GM23338 (cell line): Measurements from ENCODE around the gene DCAF12. TPM values are rescaled to one million over a fixed set of nuclear protein-coding genes. Genes with fewer than 3 reads are reported as not detected.

Experiments
- CREB1 ChIP-seq: fragments of 250-450 bp; sonication (Bioruptor Pico); IDR thresholded peaks from 2 replicates; pipeline ENCODE4 v1.5.0; 2020; ENCODE audit warnings: low read depth, mild to moderate bottlenecking, moderate library complexity
- EZH2phosphoT487 ChIP-seq: fragments of 200-600 bp; sonication (generic); IDR thresholded peaks from one replicate; pipeline ENCODE4 v1.8.1; 2018; ENCODE audit warnings: antibody characterized with exemption; ENCODE audit not compliant: unreplicated experiment
- NANOG ChIP-seq: IDR thresholded peaks from 2 replicates; pipeline ENCODE4 v1.6.1; 2016; ENCODE audit warnings: antibody characterized with exemption, borderline replicate concordance
- POLR2AphosphoS5 ChIP-seq: IDR thresholded peaks from 2 replicates; pipeline ENCODE4 v1.6.1; 2016; ENCODE audit warnings: antibody characterized with exemption, low read depth
- STAT1 ChIP-seq: IDR thresholded peaks from one replicate; pipeline ENCODE4 v1.6.1; 2016; ENCODE audit warnings: antibody characterized with exemption; ENCODE audit not compliant: unreplicated experiment
- ZNF114 ChIP-seq: fragments of 250-450 bp; sonication (Bioruptor Pico); IDR thresholded peaks from 2 replicates; pipeline ENCODE4 v1.5.0; 2020; ENCODE audit warnings: mild to moderate bottlenecking, moderate library complexity
- ZNF331 ChIP-seq: fragments of 250-450 bp; sonication (Bioruptor Pico); IDR thresholded peaks from 2 replicates; pipeline ENCODE4 v1.5.0; 2020; ENCODE audit warnings: low read depth, mild to moderate bottlenecking, moderate library complexity
- polyA plus RNA-seq: library from polyadenylated mRNA; unstranded; fragments of >200 nt; fragmentation: Nextera tagmentation; extraction: Ambion mirVana; gene quantifications from 2 replicates; pipeline ENCODE4 v1.2.1, GENCODE V29; 2016
- total RNA-seq: library from RNA; depleted of rRNA; stranded (reverse); fragments of >200 nt; shearing (Covaris generic); gene quantifications from 2 replicates; pipeline ENCODE4 v1.2.3, GENCODE V29; 2014
- TF ChIP-seq, protein P1 (sequence below): fragments of 250-450 bp; sonication (Bioruptor Pico); IDR thresholded peaks from 2 replicates; pipeline ENCODE4 v1.5.0; 2020; ENCODE audit warnings: mild to moderate bottlenecking, moderate library complexity
- TF ChIP-seq, protein P2 (sequence below), 2 experiments: fragments of 200-600 bp in 1 of 2; sonication (generic) in 1 of 2; conservative IDR thresholded peaks; 2 replicates each; pipeline versions ENCODE4 v1.5.1 to v1.6.1; 2016 to 2017; ENCODE audit warnings: antibody characterized with exemption in 2 of 2, low read depth in 2 of 2, mild to moderate bottlenecking in 2 of 2, moderate library complexity in 1 of 2
- TF ChIP-seq, protein P3 (sequence below): IDR thresholded peaks from one replicate; pipeline ENCODE4 v1.6.1; 2018; ENCODE audit warnings: antibody characterized with exemption; ENCODE audit not compliant: unreplicated experiment

Gene DCAF12
- total and polyA plus RNA-seq, 2 experiments from 2014 or later, result 9.5 to 20.7 TPM

DNA sequence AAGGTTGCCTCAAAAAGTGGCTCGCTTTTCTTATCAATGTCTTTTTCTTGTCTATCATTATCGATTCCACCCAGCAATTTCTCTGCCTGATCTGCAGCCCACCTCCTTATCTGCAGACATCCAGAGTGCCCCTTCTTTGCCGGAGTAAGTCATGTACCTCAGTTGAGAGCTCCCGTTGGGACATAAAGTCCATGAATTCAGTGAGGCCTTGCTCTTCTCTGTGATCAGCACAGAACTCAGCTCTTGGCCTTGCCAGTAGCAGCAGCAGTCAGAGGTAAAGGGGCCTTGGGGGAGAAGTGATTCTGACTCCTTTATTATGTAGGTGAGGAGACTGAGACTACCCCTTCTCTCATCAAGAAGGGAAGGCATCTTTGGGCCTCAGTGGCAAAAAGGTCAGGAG lies 24.9 kb upstream of the DCAF12 start (continued):
- TF ChIP-seq, protein P1, sequence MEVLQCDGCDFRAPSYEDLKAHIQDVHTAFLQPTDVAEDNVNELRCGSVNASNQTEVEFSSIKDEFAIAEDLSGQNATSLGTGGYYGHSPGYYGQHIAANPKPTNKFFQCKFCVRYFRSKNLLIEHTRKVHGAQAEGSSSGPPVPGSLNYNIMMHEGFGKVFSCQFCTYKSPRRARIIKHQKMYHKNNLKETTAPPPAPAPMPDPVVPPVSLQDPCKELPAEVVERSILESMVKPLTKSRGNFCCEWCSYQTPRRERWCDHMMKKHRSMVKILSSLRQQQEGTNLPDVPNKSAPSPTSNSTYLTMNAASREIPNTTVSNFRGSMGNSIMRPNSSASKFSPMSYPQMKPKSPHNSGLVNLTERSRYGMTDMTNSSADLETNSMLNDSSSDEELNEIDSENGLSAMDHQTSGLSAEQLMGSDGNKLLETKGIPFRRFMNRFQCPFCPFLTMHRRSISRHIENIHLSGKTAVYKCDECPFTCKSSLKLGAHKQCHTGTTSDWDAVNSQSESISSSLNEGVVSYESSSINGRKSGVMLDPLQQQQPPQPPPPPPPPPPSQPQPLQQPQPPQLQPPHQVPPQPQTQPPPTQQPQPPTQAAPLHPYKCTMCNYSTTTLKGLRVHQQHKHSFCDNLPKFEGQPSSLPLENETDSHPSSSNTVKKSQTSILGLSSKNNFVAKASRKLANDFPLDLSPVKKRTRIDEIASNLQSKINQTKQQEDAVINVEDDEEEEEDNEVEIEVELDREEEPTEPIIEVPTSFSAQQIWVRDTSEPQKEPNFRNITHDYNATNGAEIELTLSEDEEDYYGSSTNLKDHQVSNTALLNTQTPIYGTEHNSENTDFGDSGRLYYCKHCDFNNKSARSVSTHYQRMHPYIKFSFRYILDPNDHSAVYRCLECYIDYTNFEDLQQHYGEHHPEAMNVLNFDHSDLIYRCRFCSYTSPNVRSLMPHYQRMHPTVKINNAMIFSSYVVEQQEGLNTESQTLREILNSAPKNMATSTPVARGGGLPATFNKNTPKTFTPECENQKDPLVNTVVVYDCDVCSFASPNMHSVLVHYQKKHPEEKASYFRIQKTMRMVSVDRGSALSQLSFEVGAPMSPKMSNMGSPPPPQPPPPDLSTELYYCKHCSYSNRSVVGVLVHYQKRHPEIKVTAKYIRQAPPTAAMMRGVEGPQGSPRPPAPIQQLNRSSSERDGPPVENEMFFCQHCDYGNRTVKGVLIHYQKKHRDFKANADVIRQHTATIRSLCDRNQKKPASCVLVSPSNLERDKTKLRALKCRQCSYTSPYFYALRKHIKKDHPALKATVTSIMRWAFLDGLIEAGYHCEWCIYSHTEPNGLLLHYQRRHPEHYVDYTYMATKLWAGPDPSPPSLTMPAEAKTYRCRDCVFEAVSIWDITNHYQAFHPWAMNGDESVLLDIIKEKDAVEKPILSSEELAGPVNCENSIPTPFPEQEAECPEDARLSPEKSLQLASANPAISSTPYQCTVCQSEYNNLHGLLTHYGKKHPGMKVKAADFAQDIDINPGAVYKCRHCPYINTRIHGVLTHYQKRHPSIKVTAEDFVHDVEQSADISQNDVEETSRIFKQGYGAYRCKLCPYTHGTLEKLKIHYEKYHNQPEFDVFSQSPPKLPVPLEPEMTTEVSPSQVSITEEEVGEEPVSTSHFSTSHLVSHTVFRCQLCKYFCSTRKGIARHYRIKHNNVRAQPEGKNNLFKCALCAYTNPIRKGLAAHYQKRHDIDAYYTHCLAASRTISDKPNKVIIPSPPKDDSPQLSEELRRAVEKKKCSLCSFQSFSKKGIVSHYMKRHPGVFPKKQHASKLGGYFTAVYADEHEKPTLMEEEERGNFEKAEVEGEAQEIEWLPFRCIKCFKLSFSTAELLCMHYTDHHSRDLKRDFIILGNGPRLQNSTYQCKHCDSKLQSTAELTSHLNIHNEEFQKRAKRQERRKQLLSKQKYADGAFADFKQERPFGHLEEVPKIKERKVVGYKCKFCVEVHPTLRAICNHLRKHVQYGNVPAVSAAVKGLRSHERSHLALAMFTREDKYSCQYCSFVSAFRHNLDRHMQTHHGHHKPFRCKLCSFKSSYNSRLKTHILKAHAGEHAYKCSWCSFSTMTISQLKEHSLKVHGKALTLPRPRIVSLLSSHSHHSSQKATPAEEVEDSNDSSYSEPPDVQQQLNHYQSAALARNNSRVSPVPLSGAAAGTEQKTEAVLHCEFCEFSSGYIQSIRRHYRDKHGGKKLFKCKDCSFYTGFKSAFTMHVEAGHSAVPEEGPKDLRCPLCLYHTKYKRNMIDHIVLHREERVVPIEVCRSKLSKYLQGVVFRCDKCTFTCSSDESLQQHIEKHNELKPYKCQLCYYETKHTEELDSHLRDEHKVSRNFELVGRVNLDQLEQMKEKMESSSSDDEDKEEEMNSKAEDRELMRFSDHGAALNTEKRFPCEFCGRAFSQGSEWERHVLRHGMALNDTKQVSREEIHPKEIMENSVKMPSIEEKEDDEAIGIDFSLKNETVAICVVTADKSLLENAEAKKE (CRISPR knock-in tag), result no peak
- TF ChIP-seq, protein P2, sequence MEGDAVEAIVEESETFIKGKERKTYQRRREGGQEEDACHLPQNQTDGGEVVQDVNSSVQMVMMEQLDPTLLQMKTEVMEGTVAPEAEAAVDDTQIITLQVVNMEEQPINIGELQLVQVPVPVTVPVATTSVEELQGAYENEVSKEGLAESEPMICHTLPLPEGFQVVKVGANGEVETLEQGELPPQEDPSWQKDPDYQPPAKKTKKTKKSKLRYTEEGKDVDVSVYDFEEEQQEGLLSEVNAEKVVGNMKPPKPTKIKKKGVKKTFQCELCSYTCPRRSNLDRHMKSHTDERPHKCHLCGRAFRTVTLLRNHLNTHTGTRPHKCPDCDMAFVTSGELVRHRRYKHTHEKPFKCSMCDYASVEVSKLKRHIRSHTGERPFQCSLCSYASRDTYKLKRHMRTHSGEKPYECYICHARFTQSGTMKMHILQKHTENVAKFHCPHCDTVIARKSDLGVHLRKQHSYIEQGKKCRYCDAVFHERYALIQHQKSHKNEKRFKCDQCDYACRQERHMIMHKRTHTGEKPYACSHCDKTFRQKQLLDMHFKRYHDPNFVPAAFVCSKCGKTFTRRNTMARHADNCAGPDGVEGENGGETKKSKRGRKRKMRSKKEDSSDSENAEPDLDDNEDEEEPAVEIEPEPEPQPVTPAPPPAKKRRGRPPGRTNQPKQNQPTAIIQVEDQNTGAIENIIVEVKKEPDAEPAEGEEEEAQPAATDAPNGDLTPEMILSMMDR (conservative IDR thresholded peaks at IDR 0.05; ENCODE audit: low read depth in 2 of 2), result no peak
- TF ChIP-seq EZH2phosphoT487 (no peak), STAT1 (no peak), ZNF114 (CRISPR knock-in tag) (no peak), POLR2AphosphoS5 (no peak), CREB1 (no peak), ZNF331 (no peak), NANOG (no peak)
- TF ChIP-seq, protein P3, sequence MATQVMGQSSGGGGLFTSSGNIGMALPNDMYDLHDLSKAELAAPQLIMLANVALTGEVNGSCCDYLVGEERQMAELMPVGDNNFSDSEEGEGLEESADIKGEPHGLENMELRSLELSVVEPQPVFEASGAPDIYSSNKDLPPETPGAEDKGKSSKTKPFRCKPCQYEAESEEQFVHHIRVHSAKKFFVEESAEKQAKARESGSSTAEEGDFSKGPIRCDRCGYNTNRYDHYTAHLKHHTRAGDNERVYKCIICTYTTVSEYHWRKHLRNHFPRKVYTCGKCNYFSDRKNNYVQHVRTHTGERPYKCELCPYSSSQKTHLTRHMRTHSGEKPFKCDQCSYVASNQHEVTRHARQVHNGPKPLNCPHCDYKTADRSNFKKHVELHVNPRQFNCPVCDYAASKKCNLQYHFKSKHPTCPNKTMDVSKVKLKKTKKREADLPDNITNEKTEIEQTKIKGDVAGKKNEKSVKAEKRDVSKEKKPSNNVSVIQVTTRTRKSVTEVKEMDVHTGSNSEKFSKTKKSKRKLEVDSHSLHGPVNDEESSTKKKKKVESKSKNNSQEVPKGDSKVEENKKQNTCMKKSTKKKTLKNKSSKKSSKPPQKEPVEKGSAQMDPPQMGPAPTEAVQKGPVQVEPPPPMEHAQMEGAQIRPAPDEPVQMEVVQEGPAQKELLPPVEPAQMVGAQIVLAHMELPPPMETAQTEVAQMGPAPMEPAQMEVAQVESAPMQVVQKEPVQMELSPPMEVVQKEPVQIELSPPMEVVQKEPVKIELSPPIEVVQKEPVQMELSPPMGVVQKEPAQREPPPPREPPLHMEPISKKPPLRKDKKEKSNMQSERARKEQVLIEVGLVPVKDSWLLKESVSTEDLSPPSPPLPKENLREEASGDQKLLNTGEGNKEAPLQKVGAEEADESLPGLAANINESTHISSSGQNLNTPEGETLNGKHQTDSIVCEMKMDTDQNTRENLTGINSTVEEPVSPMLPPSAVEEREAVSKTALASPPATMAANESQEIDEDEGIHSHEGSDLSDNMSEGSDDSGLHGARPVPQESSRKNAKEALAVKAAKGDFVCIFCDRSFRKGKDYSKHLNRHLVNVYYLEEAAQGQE, result no peak
